HG02852 (cell line): ENCODE data around the gene SRRM5.
"Not testable (repeated sequence)": the region's sequence is repeated elsewhere in the genome, so short reads cannot be mapped to it uniquely, and the experiment has no call there.

ENCODE experiments used
- ATAC-seq: cut with Tn5 transposase; IDR thresholded peaks from one replicate; pipeline ENCODE4 v1.9.1; 2021; ENCODE audit warnings: mild to moderate bottlenecking, moderate library complexity; ENCODE audit not compliant: unreplicated experiment

The SRRM5 gene

GRCh38 chr19:43610493-43610892 is 1.4 kb upstream of the SRRM5 start:
- no peak for ATAC-seq

- no peak for ATAC-seq
Observed at GRCh38 chr19:43612374-43612773, 486 bp downstream of the SRRM5 start.

- no peak for ATAC-seq
Observed at GRCh38 chr19:43616306-43616705, 4.4 kb downstream of the SRRM5 start.

DNA sequence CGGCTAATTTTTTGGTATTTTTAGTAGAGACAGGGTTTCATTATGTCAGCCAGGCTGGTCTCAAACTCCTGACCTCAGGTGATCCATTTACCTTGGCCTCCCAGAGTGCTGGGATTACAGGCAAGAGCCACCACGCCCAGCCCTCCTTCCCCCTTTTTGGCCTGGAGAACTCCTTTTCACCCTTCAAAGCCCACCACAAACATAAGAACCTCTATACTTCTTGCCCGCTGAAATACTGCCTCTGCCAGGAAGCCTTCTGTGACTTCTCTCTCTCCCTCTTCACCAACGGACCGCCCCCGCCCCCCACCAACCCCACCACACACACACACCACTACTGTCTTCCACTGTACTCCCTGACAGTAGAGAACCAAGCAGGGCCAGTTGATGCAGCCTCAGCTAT is 5.1 kb downstream of the SRRM5 start:
- ATAC-seq = no peak

DNA sequence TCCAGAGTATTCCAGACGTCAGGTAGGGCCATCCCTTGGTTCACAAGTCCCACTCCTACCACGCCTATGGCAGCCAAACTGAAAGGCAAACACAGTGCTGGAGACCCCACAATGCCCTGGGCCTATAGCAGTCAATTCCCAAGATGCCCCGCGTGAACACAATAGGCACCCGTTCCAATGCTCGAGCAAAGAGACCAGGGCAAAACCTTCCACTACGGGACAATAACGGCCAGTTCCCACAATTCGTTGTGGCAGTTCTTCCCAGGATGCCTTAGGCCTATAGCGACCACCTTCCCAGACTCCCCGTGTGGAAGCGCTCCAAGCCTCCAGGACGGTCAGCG is 7.0 kb downstream of the SRRM5 start:
- peak; percentile 32 for ATAC-seq

DNA sequence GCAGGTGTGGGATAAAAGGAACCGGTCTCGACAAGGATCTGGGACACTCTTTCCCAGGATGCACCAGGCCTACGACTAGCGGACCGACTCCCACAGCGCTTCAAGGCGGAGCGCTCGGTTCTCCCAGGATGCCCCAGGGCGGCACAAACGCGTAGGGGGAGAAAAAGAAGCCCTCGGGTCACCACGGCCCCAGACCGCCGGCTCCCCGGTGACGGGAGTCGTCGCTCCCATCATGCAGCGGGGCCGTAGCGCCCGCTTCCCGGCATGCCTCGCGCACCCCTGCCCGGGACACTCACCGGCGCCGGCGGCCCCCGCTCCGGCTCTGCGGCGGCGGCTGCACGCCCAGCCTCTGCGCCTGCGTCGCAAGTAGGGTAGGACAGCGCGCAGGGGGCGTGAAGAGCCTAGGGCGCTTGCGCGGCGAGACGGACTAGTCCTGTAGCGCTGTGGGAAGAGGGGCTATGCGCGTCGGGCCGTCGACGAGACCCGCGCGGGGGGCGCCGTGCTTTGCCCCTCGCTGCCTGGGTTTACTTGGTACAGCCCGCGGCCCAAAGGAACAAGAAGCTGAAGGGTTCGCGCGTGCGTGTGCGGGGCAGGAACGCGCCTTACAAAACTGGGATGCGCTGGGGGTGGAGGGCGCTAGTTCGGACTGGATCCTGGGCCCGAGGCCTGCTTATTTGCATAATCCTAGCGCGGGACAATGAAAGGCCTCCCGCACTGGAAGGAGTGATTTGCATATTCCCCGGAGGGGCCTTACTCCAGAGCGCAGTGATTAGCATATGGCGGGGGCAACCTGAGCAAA is 7.6 kb downstream of the SRRM5 start, which contains the start of gene ZNF428:
Gene ZNF428 (minus strand): TSS at position 368 of the 799 bp plus-strand sequence. CDS start 5,325 bp downstream, outside the sequence.
- peak; percentile 75 for ATAC-seq

GRCh38 chr19:43620061-43621001 is 8.4 kb downstream of the SRRM5 start:
- no peak for ATAC-seq

- no peak for ATAC-seq
Observed at GRCh38 chr19:43622070-43622469, 10.2 kb downstream of the SRRM5 start.

- no peak for ATAC-seq
Observed at GRCh38 chr19:43622956-43623355, 11.1 kb downstream of the SRRM5 start.

DNA sequence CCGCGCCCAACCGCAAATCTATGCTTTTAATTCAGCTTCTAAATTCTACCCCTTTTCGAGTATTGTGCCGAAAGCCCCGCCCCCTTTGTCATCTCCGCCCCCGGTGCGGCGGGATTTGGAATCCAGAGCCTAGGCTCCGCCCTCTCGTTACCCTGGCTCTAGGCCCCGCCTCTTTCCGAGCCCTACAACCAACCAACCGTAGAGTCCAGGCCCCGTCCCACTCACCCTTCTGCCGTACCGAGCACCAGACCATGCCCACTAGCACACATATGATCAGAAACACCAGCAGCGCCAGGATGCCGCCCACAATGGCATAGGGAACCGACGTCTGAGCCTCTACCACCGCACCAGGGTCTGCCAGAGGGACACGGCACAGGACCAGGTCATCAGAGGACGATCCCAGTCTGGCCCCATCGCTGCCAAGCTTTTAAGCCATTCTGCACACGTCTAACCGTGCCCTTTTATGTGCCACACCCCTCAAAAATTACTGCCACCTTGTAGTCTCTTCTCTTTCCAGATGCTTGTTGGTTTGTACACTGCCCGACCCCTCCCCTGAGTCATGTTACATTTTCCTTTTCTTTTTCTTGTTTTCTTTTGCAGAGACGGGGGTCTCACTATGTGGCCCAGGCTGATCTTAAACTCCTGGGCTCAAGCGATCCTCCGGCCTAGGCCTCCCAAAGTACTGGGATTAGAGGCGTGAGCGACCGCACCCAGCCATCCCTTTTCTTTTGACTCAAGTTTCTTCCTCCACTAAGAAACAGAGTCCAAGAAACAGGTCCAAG is 12.2 kb downstream of the SRRM5 start:
- no peak for ATAC-seq

DNA sequence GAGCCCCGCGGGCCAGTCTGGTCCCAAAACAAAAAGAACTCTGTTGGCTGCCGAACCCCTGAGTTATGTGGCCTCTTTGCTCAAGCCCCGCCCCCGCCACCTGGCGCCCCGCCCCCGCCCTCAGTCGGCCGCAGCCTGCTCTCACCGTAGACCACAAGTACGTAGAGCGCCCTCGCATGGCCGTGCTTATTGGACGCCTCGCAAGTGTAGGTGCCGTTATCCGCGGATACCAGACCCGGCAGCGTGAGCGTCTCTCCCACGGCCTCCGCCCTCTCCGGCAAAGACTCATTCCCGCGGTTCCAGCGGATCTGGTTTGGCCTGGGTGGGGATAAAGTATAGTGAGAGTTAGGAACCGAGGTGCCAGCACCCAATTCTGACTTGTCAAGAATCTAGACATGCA is 13.0 kb downstream of the SRRM5 start:
- no peak for ATAC-seq

DNA sequence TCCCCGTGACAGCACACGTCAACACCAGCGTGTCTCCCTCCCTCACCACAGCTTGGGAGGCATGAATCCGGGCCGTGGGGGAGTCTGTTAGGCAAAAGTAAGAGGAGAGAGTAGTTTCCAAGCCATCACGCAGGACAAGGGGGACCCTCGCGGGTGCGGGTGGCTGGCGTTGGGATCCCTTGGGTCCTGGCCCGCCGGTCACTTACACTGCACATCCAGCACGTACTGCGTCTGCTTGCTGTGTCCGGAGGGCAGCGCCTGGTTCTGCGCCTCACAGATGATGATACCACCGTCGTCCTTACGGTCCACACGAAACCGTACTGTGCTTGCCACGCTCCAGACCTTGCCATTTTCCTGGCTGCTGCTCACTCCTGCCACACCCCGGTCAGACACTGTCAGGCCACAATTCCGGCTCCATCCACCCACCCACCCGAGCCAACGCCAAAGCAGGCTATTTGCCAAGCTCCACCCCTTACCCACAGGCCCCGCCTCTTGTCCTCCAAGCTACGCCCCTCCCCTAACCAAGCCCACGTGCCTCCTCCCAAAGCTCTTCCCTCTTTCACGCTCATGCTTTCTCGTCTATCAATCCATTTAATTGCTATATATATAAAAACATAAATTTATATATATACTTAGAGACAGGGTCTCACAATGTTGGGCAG is 14.2 kb downstream of the SRRM5 start:
- ATAC-seq = no peak

- ATAC-seq = no peak
Observed at GRCh38 chr19:43626838-43627237, 14.9 kb downstream of the SRRM5 start.

DNA sequence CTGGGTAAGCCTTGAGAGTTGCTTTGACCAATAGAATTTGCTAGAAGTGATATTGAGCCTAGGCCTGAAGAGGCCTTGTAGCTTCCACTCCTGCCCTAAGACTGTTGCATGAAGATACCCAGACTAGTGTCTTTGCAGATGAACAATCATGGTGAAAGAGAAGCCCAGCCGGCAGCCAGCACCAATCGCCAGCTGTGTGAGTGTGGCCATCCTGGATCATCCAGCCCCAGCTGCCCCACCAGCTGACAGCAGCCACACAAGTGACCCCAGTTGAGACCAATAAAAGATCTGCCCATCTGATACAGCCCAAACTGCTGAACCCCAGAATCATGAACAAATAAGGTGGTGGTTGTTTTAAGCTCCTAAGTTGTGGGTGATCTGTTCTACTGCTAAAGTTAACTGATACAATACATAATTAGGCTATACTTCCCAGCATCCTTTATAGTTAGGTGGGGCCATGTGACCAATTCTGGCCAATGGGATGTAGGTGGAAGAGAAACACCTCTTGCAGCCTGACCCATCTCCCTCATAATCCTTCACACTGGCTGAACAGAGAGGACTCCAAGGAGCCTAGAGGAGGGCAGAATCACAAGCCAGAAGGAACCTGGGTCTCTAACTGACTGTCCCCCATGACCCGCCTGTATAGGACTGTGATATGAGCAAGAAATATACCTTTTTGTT is 16.9 kb downstream of the SRRM5 start:
- ATAC-seq = no peak

DNA sequence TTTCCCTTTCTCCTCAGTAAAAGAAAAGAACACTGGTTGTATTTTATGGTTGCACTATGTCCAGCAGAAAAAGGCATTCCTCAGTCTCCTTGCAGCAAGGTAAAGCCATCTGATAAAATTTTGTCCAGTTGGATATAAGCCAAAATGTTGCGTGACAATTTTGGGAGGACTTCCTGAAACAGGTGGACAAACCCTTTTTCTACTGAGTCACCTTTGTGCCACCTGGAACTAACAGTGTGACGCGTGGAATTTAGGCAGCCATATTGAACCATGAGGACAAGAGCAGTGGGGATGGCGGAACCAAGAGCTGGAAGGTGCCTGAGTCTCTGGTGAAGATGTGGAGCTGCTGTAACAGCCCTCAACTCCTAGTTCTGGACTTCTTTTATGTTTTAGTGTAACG is 19.6 kb downstream of the SRRM5 start:
- no peak for ATAC-seq

DNA sequence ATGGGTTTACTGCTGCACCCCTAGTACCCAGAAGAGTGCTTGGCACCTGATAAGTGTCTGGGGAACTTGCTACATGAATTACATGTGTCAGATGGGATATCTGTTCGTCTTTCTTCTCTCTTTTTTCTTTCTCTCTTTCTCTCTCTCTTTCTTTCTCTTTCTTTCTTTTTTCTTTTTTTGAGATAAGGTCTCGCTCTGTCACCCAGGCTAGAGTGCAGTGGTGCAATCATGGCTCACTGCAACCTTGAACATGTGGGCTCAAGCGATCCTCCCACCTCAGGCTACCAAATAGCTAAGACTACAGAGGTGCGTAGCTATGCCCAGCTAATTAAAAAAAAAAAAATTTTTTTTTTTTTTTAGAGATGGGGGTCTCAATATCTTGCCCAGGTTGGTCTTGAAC is 21.6 kb downstream of the SRRM5 start:
- no peak for ATAC-seq

DNA sequence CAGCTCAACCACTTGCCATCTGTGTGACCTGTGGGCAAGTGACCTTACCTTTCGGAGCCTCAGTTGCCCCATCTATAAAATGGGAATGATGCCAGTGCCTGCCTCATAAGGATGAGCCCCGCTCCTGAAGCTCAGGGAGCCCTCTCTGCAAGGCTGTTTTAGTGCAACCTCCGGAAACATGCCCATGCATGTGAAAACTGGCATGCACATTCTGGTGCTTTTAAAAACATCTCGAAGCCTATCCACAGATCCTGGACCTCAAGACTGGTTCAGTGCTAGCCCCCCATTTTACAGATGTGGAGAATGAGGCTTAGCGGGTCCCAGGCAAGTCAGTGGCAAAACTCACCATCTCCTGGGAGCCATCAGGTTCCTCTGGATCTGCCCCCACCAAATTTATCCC is 22.2 kb downstream of the SRRM5 start:
- no peak for ATAC-seq

GRCh38 chr19:43634506-43634871 is 22.6 kb downstream of the SRRM5 start:
- no peak for ATAC-seq

DNA sequence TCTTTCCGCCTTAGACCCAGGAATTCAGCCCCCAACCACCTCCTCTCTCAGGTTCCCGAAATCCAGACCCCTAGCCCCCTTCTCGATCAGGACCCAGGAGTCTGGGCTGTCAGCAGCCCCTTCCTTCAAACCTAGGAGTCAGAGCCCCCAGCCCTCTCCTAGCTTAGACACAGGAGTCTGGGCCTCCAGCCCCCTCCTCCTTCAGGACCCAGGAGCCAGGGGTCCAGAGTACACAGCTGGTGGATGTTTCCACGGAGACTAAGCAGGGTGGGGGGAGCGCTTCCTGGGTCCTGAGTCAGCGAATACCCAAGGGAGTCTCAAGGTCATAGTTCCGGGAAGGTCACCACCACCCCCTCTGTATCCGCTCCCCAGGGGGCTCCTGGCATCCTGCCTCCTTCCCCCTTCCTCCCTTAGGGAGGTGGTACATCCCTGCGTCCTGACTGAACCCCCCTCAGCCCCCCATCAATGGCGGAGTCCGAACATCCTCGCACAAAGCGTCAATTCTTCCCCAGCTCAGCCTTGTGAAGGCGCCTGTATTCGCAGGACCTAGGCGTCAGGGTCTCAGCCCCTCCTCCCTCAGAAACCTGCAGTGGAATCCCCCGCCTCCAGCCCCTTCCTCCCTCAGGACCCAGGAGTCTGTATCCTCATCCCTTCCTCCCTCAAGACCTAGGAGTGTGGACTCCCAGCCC is 23.1 kb downstream of the SRRM5 start:
- ATAC-seq = no peak

- not testable (repeated sequence) for ATAC-seq
Observed at GRCh38 chr19:43635561-43635940, 23.7 kb downstream of the SRRM5 start.
